ENCODE results near the gene TWIST2.

GRCh38 chr2:238947920-238948710 lies 100.2 kb downstream of the TWIST2 start:
- TF ChIP-seq POLR2AphosphoS5 (IDR thresholded peaks at IDR 0.05) (no peak), CTCF (IDR thresholded peaks at IDR 0.05) (no peak), POLR2A (IDR thresholded peaks at IDR 0.05) (no peak)

Data from breast epithelium (tissue), 3 donors.